Skeletal muscle satellite cell (primary cell): Measurements from ENCODE around the gene SIPA1L3.

Experiments
- H3K27me3 ChIP-seq: 2 replicates; pipeline ENCODE4 v1.7.0; 2013; ENCODE audit warnings: low read length; ENCODE audit not compliant: control insufficient read depth, insufficient read depth
- H3K36me3 ChIP-seq: 2 replicates; pipeline ENCODE4 v1.7.0; 2013; ENCODE audit warnings: mild to moderate bottlenecking, control low read depth, low read length; ENCODE audit not compliant: insufficient read depth
- H3K4me1 ChIP-seq: 2 replicates; pipeline ENCODE4 v1.7.0; 2013; ENCODE audit warnings: low read length; ENCODE audit not compliant: control insufficient read depth, insufficient read depth
- H3K4me2 ChIP-seq: 2 replicates; pipeline ENCODE4 v1.7.0; 2013; ENCODE audit warnings: mild to moderate bottlenecking, low read length
- H3K4me3 ChIP-seq: 2 replicates; pipeline ENCODE4 v1.7.0; 2013; ENCODE audit warnings: low read length
- H3K9ac ChIP-seq: 2 replicates; pipeline ENCODE4 v1.7.0; 2013; ENCODE audit warnings: mild to moderate bottlenecking, low read depth, low read length, moderate library complexity
- H3K9me3 ChIP-seq: replicated peaks from 2 replicates; pipeline ENCODE4 v1.7.0; 2013; ENCODE audit warnings: mild to moderate bottlenecking, control low read depth, low read length

Gene SIPA1L3

DNA sequence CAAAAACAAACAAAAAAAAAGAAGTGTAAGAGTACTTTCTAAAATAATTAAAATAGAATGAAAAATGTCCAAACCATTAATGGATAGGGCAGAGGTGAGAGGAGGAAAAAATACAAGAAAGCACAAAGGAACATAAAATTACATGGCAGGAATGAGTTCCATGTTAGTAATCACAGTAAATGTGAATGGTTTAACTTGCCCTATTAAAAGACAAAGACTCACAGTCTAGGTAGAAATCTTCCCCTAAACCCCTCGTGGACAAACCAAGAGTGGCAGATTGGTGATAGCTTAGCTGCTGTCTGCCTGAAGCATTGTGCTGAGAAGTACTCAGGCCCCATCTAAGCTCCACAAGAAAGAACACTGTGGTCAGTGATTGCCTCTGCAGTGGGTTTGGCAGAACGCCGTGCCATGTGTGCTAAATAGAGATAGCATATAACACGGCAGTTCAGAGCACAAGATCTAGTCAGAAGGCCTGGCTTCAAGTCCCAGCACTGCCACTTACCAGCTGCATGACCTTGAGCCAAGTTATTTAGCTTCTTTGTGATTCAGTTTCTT is 213.5 kb downstream of the SIPA1L3 start:
- no peak overlapping the region for H3K4me3 ChIP-seq
- H3K9me3 ChIP-seq = no peaks in the 10 kb centered on the region
- no peak overlapping the region for H3K9ac ChIP-seq
- no peak overlapping the region for H3K4me2 ChIP-seq
- no peaks in the 10 kb centered on the region for H3K4me1 ChIP-seq
- H3K36me3 ChIP-seq = peaks cover 39% of the 10 kb centered on the region
- H3K27me3 ChIP-seq = no peaks in the 10 kb centered on the region

DNA sequence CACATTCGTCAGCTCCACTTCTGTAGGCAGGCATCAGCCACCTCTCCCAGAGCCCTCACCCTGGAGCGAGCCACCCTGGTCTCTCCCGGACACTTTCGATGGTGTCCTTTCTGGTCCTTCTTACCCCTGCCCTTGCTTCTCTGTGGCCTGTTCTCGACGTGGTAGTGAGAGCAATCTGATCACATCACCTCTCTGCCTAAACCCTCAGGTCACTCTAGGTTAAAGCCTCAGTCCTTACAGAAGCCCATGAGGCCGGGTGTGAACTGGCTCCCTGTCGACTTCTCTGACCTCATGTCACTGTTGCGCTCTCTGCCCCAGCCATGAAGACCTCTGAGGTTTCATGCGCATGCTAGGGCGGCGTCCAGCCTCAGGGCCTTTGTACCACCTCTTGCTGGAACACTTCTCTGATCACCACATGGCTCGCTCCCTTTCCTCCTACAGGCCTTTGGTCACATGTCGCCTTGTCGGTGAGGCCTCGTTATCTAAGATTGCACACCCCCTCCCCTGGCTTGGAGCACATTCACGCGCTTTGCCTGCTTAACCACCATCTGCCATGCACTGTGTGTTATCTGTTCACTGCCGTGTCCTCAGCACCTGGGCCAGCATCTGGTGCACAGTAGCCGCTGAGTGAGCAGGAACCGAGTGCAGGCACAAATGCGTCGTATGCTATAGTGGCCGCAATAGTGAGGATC is 215.5 kb downstream of the SIPA1L3 start:
- no peak overlapping the region for H3K4me2 ChIP-seq
- no peak overlapping the region for H3K9ac ChIP-seq
- H3K9me3 ChIP-seq = no peaks in the 10 kb centered on the region
- no peak overlapping the region for H3K4me3 ChIP-seq
- peaks cover 31% of the 10 kb centered on the region for H3K36me3 ChIP-seq
- no peaks in the 10 kb centered on the region for H3K27me3 ChIP-seq
- no peaks in the 10 kb centered on the region for H3K4me1 ChIP-seq

DNA sequence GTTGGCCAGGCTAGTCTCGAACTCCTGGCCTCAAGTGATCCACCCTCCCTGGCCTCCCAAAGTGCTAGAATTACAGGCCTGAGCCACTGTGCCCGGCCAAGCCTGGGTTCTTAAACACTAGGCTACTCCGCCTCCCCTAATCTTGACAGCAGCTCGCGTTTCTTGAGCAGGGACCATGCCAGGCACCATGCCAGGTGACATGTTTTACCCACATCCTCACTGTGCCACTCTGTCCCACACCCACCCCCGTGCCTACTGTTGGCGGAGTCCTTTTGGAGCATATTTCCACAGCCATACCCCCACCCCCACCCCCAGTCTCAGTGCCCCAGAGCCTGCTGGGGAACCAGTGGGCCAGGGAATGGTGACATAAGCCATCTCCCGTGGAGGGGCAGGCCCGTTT is 218.2 kb downstream of the SIPA1L3 start:
- Histone ChIP-seq H3K36me3 (peaks cover 8% of the 10 kb centered on the region), H3K27me3 (no peaks in the 10 kb centered on the region), H3K9ac (no peak overlapping the region), H3K9me3 (no peaks in the 10 kb centered on the region), H3K4me2 (no peak overlapping the region), H3K4me3 (no peak overlapping the region), H3K4me1 (no peaks in the 10 kb centered on the region)

DNA sequence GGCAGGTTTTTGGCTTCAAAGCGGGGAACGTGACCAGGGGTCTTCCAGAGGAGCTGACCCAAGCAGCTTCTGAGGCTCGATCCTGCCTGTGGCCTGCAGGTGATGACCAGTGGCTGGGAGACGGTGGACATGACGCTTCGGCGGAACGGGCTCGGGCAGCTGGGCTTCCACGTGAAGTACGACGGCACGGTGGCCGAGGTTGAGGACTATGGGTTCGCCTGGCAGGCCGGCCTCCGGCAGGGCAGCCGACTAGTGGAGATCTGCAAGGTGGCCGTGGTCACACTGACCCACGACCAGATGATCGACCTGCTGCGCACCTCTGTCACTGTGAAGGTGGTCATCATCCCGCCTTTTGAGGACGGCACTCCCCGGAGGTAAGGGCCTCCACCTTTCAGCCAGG is 223.4 kb downstream of the SIPA1L3 start:
- Histone ChIP-seq H3K9me3 (no peaks in the 10 kb centered on the region), H3K9ac (no peak overlapping the region), H3K4me1 (no peaks in the 10 kb centered on the region), H3K4me2 (no peak overlapping the region), H3K27me3 (no peaks in the 10 kb centered on the region), H3K4me3 (no peak overlapping the region), H3K36me3 (peaks cover 22% of the 10 kb centered on the region)

DNA sequence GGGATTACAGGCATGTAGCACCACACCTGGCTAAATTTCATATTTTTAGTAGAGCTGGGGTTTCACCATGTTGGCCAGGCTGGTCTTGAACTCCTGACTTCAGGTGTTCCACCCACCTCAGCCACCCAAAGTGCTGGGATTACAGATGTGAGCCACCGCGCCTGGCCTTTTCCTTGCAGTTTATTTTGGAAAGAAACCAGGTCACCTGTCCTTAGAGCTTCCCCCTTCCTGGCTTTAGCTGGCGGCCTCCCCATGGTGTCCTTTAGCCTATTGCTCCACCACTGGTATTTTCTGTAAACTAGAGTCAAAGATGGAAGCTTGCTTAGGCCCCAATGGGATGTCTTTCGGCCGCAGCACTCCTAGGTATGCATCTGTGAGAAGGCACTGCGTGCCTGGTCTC is 225.8 kb downstream of the SIPA1L3 start:
- H3K36me3 ChIP-seq = peaks cover 22% of the 10 kb centered on the region
- H3K4me1 ChIP-seq = peaks cover 2% of the 10 kb centered on the region
- no peaks in the 10 kb centered on the region for H3K9me3 ChIP-seq
- no peak overlapping the region for H3K4me2 ChIP-seq
- no peaks in the 10 kb centered on the region for H3K27me3 ChIP-seq
- no peak overlapping the region for H3K9ac ChIP-seq
- no peak overlapping the region for H3K4me3 ChIP-seq

DNA sequence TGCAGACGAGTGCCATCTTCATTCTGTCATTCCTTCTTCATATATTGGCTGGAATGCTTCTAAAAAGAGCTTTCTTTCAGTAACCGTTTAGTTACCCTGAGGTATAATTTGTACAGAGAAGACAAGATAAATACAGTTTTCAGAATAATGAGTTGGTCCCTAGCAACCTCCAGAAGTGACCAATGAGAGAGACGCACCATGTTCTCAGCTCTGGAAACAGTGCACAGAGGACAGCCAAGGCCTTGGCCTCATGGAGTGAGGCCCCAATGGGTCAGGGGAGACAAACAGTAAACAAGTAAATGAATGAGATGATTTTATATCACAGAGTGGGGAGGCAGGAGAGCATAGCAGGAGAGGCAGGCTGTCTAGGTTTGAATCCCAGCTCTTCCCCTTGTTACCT is 226.3 kb downstream of the SIPA1L3 start:
- Histone ChIP-seq H3K9me3 (no peaks in the 10 kb centered on the region), H3K36me3 (peaks cover 22% of the 10 kb centered on the region), H3K27me3 (no peaks in the 10 kb centered on the region), H3K4me2 (no peak overlapping the region), H3K4me3 (no peak overlapping the region), H3K4me1 (peaks cover 2% of the 10 kb centered on the region), H3K9ac (no peak overlapping the region)

DNA sequence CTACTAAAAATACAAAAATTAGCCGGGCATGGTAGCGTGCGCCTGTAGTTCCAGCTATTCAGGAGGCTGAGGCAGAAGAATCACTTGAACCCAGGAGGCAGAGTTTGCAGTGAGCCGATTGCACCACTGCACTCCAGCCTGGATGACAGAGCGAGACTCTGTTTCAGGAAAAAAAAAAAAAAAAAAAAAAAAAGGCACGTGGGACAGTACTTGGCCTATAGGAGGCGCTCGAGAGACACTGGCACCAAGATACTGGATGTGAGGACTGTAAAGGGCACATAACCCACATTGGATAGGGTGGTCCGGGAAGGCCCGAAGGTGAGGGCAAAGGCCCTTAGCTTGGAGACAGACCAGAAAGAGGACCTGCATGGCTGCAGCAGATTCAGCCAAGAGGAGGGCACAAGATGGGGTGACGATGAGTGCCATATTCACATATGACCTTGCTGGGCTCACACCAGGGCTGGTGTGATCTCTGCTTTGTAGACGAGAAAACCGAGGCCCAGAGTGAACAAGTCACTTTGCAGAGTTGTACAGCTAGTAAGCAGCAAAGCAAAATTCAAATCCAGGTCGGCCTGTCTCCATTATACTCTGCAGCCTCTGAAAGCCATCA is 227.6 kb downstream of the SIPA1L3 start:
- Histone ChIP-seq H3K9ac (no peak overlapping the region), H3K9me3 (no peaks in the 10 kb centered on the region), H3K4me2 (no peak overlapping the region), H3K4me3 (no peak overlapping the region), H3K27me3 (no peaks in the 10 kb centered on the region), H3K4me1 (peaks cover 2% of the 10 kb centered on the region), H3K36me3 (peaks cover 28% of the 10 kb centered on the region)

DNA sequence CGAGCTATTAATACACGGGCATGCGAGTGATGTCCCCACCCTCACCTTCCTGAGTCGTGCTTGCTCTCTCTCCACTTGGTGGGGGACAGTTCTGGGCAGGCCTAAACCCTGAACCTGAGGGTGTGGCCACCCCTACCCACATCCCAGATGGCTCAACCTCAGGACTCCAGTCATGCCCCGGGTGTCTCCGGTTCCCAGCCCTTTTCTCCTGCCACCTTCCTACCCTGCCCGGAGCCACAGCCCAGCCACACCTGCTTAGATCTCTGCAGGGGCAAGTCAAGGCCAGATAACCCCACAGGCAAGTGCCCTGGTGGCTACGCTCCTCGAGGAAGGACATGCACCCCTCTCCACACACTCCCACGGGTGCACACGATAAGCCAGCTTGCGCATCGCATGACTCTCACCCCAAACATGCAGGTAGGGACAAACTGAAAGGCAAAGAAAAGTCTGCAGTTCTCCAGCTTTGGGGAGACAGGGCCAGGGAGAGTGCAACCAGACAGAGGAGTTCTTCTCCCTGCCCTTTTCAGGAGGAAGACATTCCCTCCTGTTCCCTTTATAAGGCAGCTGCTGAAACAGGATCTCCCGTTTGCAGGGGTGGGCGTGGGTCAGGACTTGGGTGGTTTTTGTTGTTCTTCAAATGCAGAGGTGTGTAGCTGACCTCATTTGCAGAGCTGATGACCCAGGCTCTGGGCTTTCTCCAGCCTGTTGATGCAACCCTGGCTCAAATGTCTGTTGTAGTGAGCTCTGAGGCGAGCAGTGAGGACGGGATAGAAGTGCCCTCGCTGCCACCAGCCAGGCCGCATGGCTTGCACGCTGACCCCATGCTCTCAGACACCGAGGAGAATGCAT is 228.4 kb downstream of the SIPA1L3 start:
- Histone ChIP-seq H3K36me3 (peaks cover 28% of the 10 kb centered on the region), H3K4me3 (no peak overlapping the region), H3K27me3 (no peaks in the 10 kb centered on the region), H3K4me2 (no peak overlapping the region), H3K4me1 (peaks cover 2% of the 10 kb centered on the region), H3K9ac (no peak overlapping the region), H3K9me3 (no peaks in the 10 kb centered on the region)

DNA sequence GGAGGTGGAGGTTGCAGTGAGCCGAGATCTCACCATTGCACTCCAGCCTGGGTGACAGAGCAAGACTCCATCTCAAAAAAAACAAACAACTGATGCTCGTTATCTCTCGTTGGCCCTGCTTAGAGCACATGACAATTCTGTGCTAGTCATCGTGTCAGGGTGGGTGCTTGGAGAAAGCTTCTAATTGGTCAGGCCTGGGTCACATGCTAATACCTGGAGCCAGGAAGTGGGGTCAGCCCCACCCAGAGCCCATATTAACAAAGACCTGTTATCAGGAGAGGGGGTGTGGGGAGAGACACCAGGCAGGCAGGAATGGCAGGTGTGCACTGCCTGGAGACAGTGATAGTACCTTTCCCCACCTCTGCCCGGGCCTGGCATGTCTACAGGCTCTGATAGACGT is 232.1 kb downstream of the SIPA1L3 start:
- H3K9ac ChIP-seq = no peak overlapping the region
- H3K9me3 ChIP-seq = no peaks in the 10 kb centered on the region
- no peaks in the 10 kb centered on the region for H3K27me3 ChIP-seq
- no peak overlapping the region for H3K4me2 ChIP-seq
- H3K36me3 ChIP-seq = peaks cover 23% of the 10 kb centered on the region
- no peak overlapping the region for H3K4me3 ChIP-seq
- peaks cover 2% of the 10 kb centered on the region for H3K4me1 ChIP-seq

DNA sequence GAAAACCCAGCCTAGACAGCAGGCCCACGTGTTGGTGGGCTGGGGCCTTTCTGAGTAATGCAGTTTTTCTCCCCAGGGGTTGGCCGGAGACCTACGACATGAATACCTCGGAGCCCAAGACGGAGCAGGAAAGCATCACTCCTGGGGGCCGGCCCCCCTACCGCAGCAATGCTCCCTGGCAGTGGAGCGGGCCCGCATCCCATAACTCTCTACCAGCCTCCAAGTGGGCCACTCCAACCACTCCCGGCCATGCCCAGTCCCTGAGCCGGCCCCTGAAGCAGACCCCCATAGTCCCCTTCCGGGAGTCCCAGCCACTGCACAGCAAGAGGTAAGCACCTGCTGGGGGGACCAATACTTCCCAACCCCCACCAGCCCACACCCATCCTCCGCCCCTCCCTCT is 234.1 kb downstream of the SIPA1L3 start:
- peaks cover 29% of the 10 kb centered on the region for H3K36me3 ChIP-seq
- no peaks in the 10 kb centered on the region for H3K9me3 ChIP-seq
- H3K9ac ChIP-seq = no peak overlapping the region
- no peaks in the 10 kb centered on the region for H3K27me3 ChIP-seq
- H3K4me3 ChIP-seq = no peak overlapping the region
- H3K4me2 ChIP-seq = no peak overlapping the region
- H3K4me1 ChIP-seq = no peaks in the 10 kb centered on the region

DNA sequence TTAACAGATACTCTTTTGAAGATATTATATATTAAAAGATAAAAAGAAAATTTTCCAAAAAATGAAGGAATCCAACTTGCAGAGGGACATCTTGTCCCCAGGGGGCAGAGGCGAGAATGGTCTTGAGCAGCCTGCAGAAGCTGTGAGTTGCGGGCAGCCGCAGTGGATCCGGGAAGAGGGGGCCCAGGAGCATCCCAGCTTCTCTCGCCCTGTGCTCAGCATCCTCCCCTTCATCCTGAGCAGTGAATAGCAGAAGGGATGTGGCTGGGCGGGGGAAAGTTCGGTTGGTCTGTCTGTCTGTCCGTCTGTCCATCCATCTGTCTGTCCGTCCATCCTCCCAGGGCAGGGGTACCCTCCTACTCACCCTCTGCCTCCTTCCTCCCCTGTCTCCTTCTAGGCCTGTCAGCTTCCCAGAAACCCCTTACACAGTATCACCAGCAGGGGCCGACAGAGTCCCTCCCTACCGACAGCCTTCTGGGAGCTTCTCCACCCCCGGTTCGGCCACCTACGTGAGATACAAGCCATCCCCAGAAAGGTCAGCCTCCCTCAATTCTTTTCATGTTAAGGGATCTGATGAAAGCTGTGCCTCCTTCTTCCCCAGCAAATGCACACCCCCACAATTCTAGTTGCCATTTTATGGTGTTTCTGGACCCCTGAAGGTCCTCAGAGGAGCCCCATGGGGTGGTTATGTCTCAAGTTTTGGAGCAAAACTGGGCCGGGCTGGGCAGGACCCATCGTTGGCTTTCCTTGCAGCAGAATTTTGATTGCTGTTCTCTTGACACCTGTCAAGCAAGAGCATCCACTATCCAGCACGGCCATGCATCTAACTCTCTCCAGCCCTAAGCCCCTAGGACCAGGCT is 235.4 kb downstream of the SIPA1L3 start:
- no peak overlapping the region for H3K9ac ChIP-seq

More for the DNA sequence above, 235.4 kb downstream of the SIPA1L3 start:
- Histone ChIP-seq H3K27me3 (no peaks in the 10 kb centered on the region), H3K4me3 (no peak overlapping the region), H3K4me1 (no peaks in the 10 kb centered on the region), H3K9me3 (no peaks in the 10 kb centered on the region), H3K36me3 (peaks cover 33% of the 10 kb centered on the region), H3K4me2 (no peak overlapping the region)
